GM23248 (cell line): Measurements from ENCODE around the gene NFIX. TPM values are rescaled to one million over a fixed set of nuclear protein-coding genes. Genes with fewer than 3 reads are reported as not detected.

Experiments
- DNase-seq: peaks from one replicate; pipeline ENCODE4 v3.0.0-alpha.2; 2015
- H2AFZ ChIP-seq: fragments of 200-600 bp; sonication (generic); 2 replicates; pipeline ENCODE4 v1.6.1; 2016; ENCODE audit warnings: antibody characterized with exemption
- H3F3A ChIP-seq: fragments of 200-600 bp; sonication (generic); 2 replicates; pipeline ENCODE4 v1.6.1; 2016; ENCODE audit warnings: mild to moderate bottlenecking, antibody characterized with exemption, mixed run types; ENCODE audit not compliant: insufficient read depth
- H3K27ac ChIP-seq: fragments of 200-600 bp; sonication (generic); 2 replicates; pipeline ENCODE4 v1.5.1; 2016; ENCODE audit warnings: mild to moderate bottlenecking
- H3K27me3 ChIP-seq: fragments of 200-600 bp; sonication (generic); replicated peaks from 2 replicates; pipeline ENCODE4 v1.6.1; 2016; ENCODE audit warnings: mild to moderate bottlenecking; ENCODE audit not compliant: insufficient read depth
- H3K36me3 ChIP-seq: fragments of 200-600 bp; sonication (generic); 2 replicates; pipeline ENCODE4 v1.6.1; 2016; ENCODE audit warnings: low read depth, mild to moderate bottlenecking
- H3K4me1 ChIP-seq: fragments of 200-600 bp; sonication (generic); 2 replicates; pipeline ENCODE4 v1.6.1; 2016; ENCODE audit warnings: mild to moderate bottlenecking; ENCODE audit not compliant: insufficient read depth
- H3K4me2 ChIP-seq: fragments of 200-600 bp; sonication (generic); one replicate; pipeline ENCODE4 v1.6.1; 2016; ENCODE audit warnings: mild to moderate bottlenecking; ENCODE audit not compliant: unreplicated experiment
- H3K4me3 ChIP-seq: fragments of 200-600 bp; sonication (generic); 2 replicates; pipeline ENCODE4 v1.5.1; 2016; ENCODE audit warnings: mild to moderate bottlenecking
- H3K79me2 ChIP-seq: fragments of 200-600 bp; sonication (generic); 2 replicates; pipeline ENCODE4 v1.6.1; 2016; ENCODE audit warnings: mild to moderate bottlenecking; ENCODE audit not compliant: insufficient read depth
- H3K9ac ChIP-seq: fragments of 200-600 bp; sonication (generic); 2 replicates; pipeline ENCODE4 v1.6.1; 2016; ENCODE audit warnings: mild to moderate bottlenecking
- H3K9me2 ChIP-seq: fragments of 200-600 bp; sonication (generic); 2 replicates; pipeline ENCODE4 v1.6.1; 2016; ENCODE audit warnings: mixed run types, mild to moderate bottlenecking, moderate library complexity; ENCODE audit not compliant: insufficient read depth
- H3K9me3 ChIP-seq: fragments of 200-600 bp; sonication (generic); one replicate; pipeline ENCODE4 v1.6.1; 2017; ENCODE audit warnings: low read depth
- H4K20me1 ChIP-seq: fragments of 200-600 bp; sonication (generic); 2 replicates; pipeline ENCODE4 v1.6.0; 2016; ENCODE audit not compliant: insufficient read depth
- EZH2 ChIP-seq: fragments of 200-600 bp; sonication (generic); IDR thresholded peaks from 2 replicates; pipeline ENCODE4 v1.6.1; 2018; ENCODE audit warnings: antibody characterized with exemption, mild to moderate bottlenecking; ENCODE audit not compliant: insufficient read depth, poor library complexity, severe bottlenecking
- EZH2phosphoT487 ChIP-seq: fragments of 200-600 bp; sonication (generic); IDR thresholded peaks from 2 replicates; pipeline ENCODE4 v1.6.1; 2018; ENCODE audit warnings: antibody characterized with exemption, moderate library complexity, mild to moderate bottlenecking, low read depth; ENCODE audit not compliant: insufficient read depth
- WGBS, 2 experiments: methylation state at CpG; one replicate each; pipeline ENCODE4 v1.1.6; 2015 to 2017; ENCODE audit warnings: low lambda C conversion rate in 2 of 2, low coverage in 1 of 2; ENCODE audit errors: missing lambda C conversion rate in 2 of 2; 5-methylcytosine and 5-hydroxymethylcytosine counted together
- in situ Hi-C: fragments of 300-500 bp; cut with MboI; formaldehyde crosslinking; loops from 2 replicates; pipeline ENCODE4 v1.15.0; 2020
- polyA plus RNA-seq: library from polyadenylated mRNA; unstranded; fragments of >200 nt; fragmentation: Nextera tagmentation; extraction: Ambion mirVana; gene quantifications from 2 replicates; pipeline ENCODE4 v1.2.1, GENCODE V29; 2016
- total RNA-seq: library from RNA; depleted of rRNA; stranded (reverse); fragments of >200 nt; shearing (Covaris generic); gene quantifications from 2 replicates; pipeline ENCODE4 v1.2.3, GENCODE V29; 2014

NFIX gene
- total and polyA plus RNA-seq, 2 experiments from 2014 or later, result 60.8 to 71.0 TPM

GRCh38 chr19:13008926-13009787 lies 13.9 kb downstream of the NFIX start:
- WGBS, 2 experiments, result 63 to 73% methylated on average over 26 to 28 of the region's 28 CpGs
- Histone ChIP-seq H3K4me2 (no peak overlapping the region), H3K4me3 (no peak overlapping the region), H2AFZ (no peak overlapping the region), H3K27ac (no peak overlapping the region), H3K79me2 (peaks cover 100% of the 10 kb centered on the region), H3K9me2 (no peaks in the 10 kb centered on the region), H3K36me3 (no peaks in the 10 kb centered on the region), H3K9ac (peak overlapping the region; percentile 11; the same call in 1 of the 2 replicates), H3F3A (no peaks in the 10 kb centered on the region), H3K9me3 (no peaks in the 10 kb centered on the region), H4K20me1 (no peaks in the 10 kb centered on the region), H3K4me1 (peaks cover 17% of the 10 kb centered on the region), H3K27me3 (no peaks in the 10 kb centered on the region)
- in situ Hi-C loops, result no loop called here
- peak; percentile 55 for DNase-seq
- TF ChIP-seq EZH2phosphoT487 (no peak), EZH2 (no peak)

- Histone ChIP-seq H3K4me3 (no peak overlapping the region), H3K36me3 (no peaks in the 10 kb centered on the region), H3K27me3 (no peaks in the 10 kb centered on the region), H2AFZ (no peak overlapping the region), H4K20me1 (no peaks in the 10 kb centered on the region), H3K9me2 (no peaks in the 10 kb centered on the region), H3F3A (no peaks in the 10 kb centered on the region), H3K4me1 (peaks cover 29% of the 10 kb centered on the region), H3K9ac (no peak overlapping the region), H3K27ac (no peak overlapping the region), H3K79me2 (peaks cover 100% of the 10 kb centered on the region), H3K4me2 (no peak overlapping the region), H3K9me3 (no peaks in the 10 kb centered on the region)
- in situ Hi-C loops, result no loop called here
- 45 to 52% methylated on average over 57 of the region's 62 CpGs for WGBS, 2 experiments
- peak; percentile 4 for DNase-seq
- TF ChIP-seq EZH2phosphoT487 (no peak), EZH2 (no peak)
These were observed 15.0 kb downstream of the NFIX start for GRCh38 chr19:13010038-13010991.

DNA sequence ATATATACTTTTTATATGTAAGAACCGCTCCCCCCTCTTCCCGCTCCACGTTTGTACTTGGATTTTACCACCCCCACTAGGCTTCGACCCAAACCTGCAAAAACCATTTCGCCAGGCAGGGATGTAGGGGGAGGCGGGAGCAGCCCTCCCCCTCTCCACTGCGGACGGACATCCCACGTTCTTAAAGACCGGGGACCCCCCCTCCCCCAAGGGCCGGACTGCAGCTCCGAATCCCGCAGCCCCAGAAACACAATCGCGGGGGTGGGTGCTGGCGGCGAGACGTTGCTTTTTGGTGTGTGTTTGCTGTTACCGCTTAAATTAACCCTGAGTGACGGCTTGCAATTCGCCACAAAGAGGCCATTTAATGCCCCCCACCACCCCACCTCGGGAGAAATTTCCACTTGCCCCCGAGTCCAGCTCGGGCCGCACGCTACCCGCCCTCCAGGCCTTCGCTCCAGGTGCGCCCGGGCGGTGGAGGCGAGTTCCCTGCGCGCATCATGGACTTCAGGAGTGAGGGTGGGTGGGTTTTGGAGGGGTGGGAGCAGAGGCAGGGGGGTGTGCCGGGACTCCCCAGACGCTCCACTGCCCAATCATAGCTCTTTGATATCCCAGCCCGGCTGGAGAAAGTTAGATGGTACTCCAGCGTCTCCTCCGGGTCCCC lies 15.8 kb downstream of the NFIX start:
- no peaks in the 10 kb centered on the region for H4K20me1 ChIP-seq
- peaks cover 100% of the 10 kb centered on the region for H3K79me2 ChIP-seq
- in situ Hi-C loops, result no loop called here
- H3K4me1 ChIP-seq, result peaks cover 37% of the 10 kb centered on the region
- no peaks in the 10 kb centered on the region for H3K9me2 ChIP-seq
- no peak overlapping the region for H3K27ac ChIP-seq
- DNase-seq, result peak; percentile 8
- H2AFZ ChIP-seq, result no peak overlapping the region
- no peak overlapping the region for H3K4me2 ChIP-seq
- H3K4me3 ChIP-seq, result no peak overlapping the region
- no peak for TF ChIP-seq EZH2
- no peak overlapping the region for H3K9ac ChIP-seq
- H3K36me3 ChIP-seq, result no peaks in the 10 kb centered on the region
- peaks cover 4% of the 10 kb centered on the region; the same call in 1 of the 2 replicates for H3F3A ChIP-seq
- H3K9me3 ChIP-seq, result no peaks in the 10 kb centered on the region
- 46 to 48% methylated on average over 28 to 39 of the region's 39 CpGs for WGBS, 2 experiments
- no peaks in the 10 kb centered on the region for H3K27me3 ChIP-seq
